B cell (primary cell): Measurements from ENCODE around the gene RIMBP2. TPM values are rescaled to one million over a fixed set of nuclear protein-coding genes. Genes with fewer than 3 reads are reported as not detected.

ENCODE experiments used
- ATAC-seq: fragments of 200-7000 bp; cut with Tn5 transposase; one replicate; pipeline ENCODE4 v1.10.0; 2021; ENCODE audit warnings: low read depth, mild to moderate bottlenecking, moderate number of reproducible peaks, moderate library complexity
- CTCF ChIA-PET: fragments of 350-600 bp; sonication (Branson Sonifier 250); formaldehyde crosslinking; loops from one replicate; lab custom pipeline; 2021; ENCODE audit warnings: antibody characterized with exemption, inconsistent platforms; lab: Charles Lee
- POLR2A ChIA-PET: fragments of 350-600 bp; sonication (Branson Sonifier 250); formaldehyde crosslinking; loops from one replicate; lab custom pipeline; 2021; ENCODE audit warnings: antibody characterized with exemption; lab: Charles Lee
- DNase-seq: peaks from one replicate; pipeline ENCODE4 v3.0.0; 2013
- H2AFZ ChIP-seq: 2 replicates; pipeline ENCODE4 v1.6.1; 2012; ENCODE audit warnings: mild to moderate bottlenecking, low read depth, low read length; ENCODE audit not compliant: insufficient read depth, poor library complexity, severe bottlenecking
- H3K27ac ChIP-seq, 2 donors: 1 replicate in 1 of 2; 2 replicates in 1 of 2; pipeline ENCODE4 v1.5.1; 2012 to 2013; ENCODE audit warnings: low read length in 2 of 2, mild to moderate bottlenecking in 2 of 2, moderate library complexity in 1 of 2
- H3K27me3 ChIP-seq, 4 experiments: fragments of 200-600 bp in 1 of 4; sonication (generic) in 1 of 4; replicated peaks in 1 of 4; 1 replicate in 2 of 4; 2 replicates in 2 of 4; pipeline versions ENCODE4 v1.6.1 to v1.7.0; 2013 to 2016; ENCODE audit warnings: low read length in 3 of 4, mild to moderate bottlenecking in 2 of 4, mixed read lengths in 1 of 4, moderate library complexity in 1 of 4; ENCODE audit not compliant: insufficient read depth in 4 of 4, control insufficient read depth in 3 of 4; ENCODE audit errors: control extremely low read depth in 1 of 4
- H3K36me3 ChIP-seq, 2 experiments: replicated peaks in 1 of 2; 1 replicate in 1 of 2; 2 replicates in 1 of 2; pipeline versions ENCODE4 v1.6.1 to v1.7.1; 2013; ENCODE audit warnings: low read length in 1 of 2; ENCODE audit not compliant: insufficient read depth in 2 of 2, control insufficient read depth in 1 of 2; ENCODE audit errors: control extremely low read depth in 1 of 2, extremely low read depth in 1 of 2
- H3K4me1 ChIP-seq, 2 donors: fragments of 200-600 bp in 1 of 2; sonication (generic) in 1 of 2; 1 replicate in 1 of 2; 2 replicates in 1 of 2; pipeline versions ENCODE4 v1.5.1 to v1.6.1; 2013 to 2017; ENCODE audit warnings: low read length in 2 of 2; ENCODE audit not compliant: control insufficient read depth in 2 of 2, insufficient read depth in 2 of 2
- H3K4me2 ChIP-seq: replicated peaks from 2 replicates; pipeline ENCODE3; 2012; ENCODE audit warnings: mild to moderate bottlenecking, low read depth, low read length; ENCODE audit not compliant: poor library complexity, severe bottlenecking
- H3K4me3 ChIP-seq, 5 experiments: fragments of 200-600 bp in 1 of 5; sonication (generic) in 1 of 5; 1 replicate in 3 of 5; 2 replicates in 2 of 5; pipeline versions ENCODE4 v1.5.1 to v1.7.0; 2011 to 2016; ENCODE audit warnings: low read length in 4 of 5, mild to moderate bottlenecking in 4 of 5, low read depth in 2 of 5, control low read depth in 1 of 5, moderate library complexity in 1 of 5; ENCODE audit not compliant: insufficient read depth in 1 of 5; ENCODE audit errors: control extremely low read depth in 1 of 5, extremely low read depth in 1 of 5
- H3K79me2 ChIP-seq: fragments of 200-600 bp; sonication (generic); one replicate; pipeline ENCODE4 v1.6.0; 2016; ENCODE audit warnings: low read length; ENCODE audit not compliant: control insufficient read depth, insufficient read depth
- H3K9ac ChIP-seq: fragments of 200-600 bp; sonication (generic); 2 replicates; pipeline ENCODE4 v1.6.1; 2017; ENCODE audit warnings: mild to moderate bottlenecking, low read length, moderate library complexity
- H3K9me3 ChIP-seq, 3 donors: one replicate each; pipeline versions ENCODE4 v1.6.1 to v1.7.1; 2013; ENCODE audit warnings: low read length in 2 of 3; ENCODE audit not compliant: control insufficient read depth in 2 of 3, insufficient read depth in 1 of 3; ENCODE audit errors: control extremely low read depth in 1 of 3
- H4K20me1 ChIP-seq: 2 replicates; pipeline ENCODE4 v1.6.0; 2012; ENCODE audit warnings: mild to moderate bottlenecking, low read length; ENCODE audit not compliant: insufficient read depth, control insufficient read depth, poor library complexity, severe bottlenecking
- H3K27ac Mint-ChIP-seq: one replicate; pipeline ENCODE4 v1.8.0; 2021; ENCODE audit warnings: mixed read lengths
- H3K27me3 Mint-ChIP-seq: one replicate; pipeline ENCODE4 v1.8.0; 2021; ENCODE audit warnings: mixed read lengths
- H3K4me1 Mint-ChIP-seq: one replicate; pipeline ENCODE4 v1.8.0; 2021; ENCODE audit warnings: mixed read lengths
- H3K4me3 Mint-ChIP-seq: one replicate; pipeline ENCODE4 v1.8.0; 2021; ENCODE audit warnings: mixed read lengths
- H3K9me3 Mint-ChIP-seq: one replicate; pipeline ENCODE4 v1.8.0; 2022; ENCODE audit warnings: mixed read lengths; ENCODE audit not compliant: insufficient read depth
- CTCF ChIP-seq: fragments of 200-600 bp; IDR thresholded peaks from one replicate; pipeline ENCODE4 v1.8.0; 2022; ENCODE audit warnings: antibody characterized with exemption, mild to moderate bottlenecking
- EZH2 ChIP-seq: IDR thresholded peaks from 2 replicates; pipeline ENCODE4 v1.6.1; 2012; ENCODE audit warnings: borderline replicate concordance, low read depth, mild to moderate bottlenecking, moderate library complexity, low read length; ENCODE audit not compliant: insufficient read depth, poor library complexity, severe bottlenecking
- WGBS: methylation state at CpG from one replicate; pipeline ENCODE4 v1.1.5; 2013; ENCODE audit warnings: missing lambda C conversion rate; ENCODE audit not compliant: insufficient coverage; 5-methylcytosine and 5-hydroxymethylcytosine counted together
- intact Hi-C: fragments of 100-400 bp; cut with micrococcal nuclease; formaldehyde crosslinking; loops from one replicate; pipeline ENCODE4 v1.10.0; 2022
- polyA plus RNA-seq: library from polyadenylated mRNA; depleted of rRNA; stranded (reverse); fragments of >200 nt; gene quantifications from 2 replicates; pipeline ENCODE4 v1.2.3, GENCODE V29; 2012
- total RNA-seq, 2 donors: library from RNA; stranded (reverse); fragments of 120-200 nt in 1 of 2; gene quantifications; 1 replicate in 1 of 2; 2 replicates in 1 of 2; pipeline versions ENCODE4 v1.2.3 to v1.2.4, GENCODE V29; 2013 to 2022

RIMBP2 gene
- total and polyA plus RNA-seq, 2 donors (not counting 1 experiment from before 2014, with no cell fraction given) = not detected

DNA sequence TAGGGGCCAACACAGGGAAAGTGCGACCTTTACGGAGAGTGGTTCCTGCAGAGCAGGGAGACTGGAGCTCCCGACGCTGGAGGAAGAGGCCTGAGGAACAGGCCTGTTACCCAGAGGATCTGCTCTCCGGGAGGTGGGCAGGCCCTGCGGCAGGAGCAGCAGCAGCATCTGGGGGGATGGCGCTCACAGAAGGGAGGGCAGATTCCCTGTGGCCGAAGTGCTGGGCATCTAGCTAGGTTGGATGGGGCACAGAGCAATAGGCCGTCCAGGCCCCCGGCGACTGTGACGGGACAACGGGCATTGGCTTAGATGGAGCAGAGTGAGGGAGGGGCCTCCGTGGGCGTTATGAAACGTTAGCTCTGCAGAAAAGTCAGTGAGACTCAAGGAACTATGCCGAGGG, 242.8 kb downstream of the RIMBP2 start:
- no peaks in the 10 kb centered on the region for H3K4me1 Mint-ChIP-seq
- no peaks in the 10 kb centered on the region for H3K27me3 Mint-ChIP-seq
- no peak overlapping the region for H3K27ac ChIP-seq
- no peak for ATAC-seq
- TF ChIP-seq CTCF (no peak), EZH2 (no peak)
- H3K9me3 Mint-ChIP-seq = no peaks in the 10 kb centered on the region
- H3K9ac ChIP-seq = no peak overlapping the region
- H3K79me2 ChIP-seq = no peaks in the 10 kb centered on the region
- H3K4me1 ChIP-seq = no peaks in the 10 kb centered on the region
- no peak for DNase-seq
- H3K4me3 ChIP-seq = no peak overlapping the region
- H3K4me2 ChIP-seq = no peak overlapping the region
- intact Hi-C loops = no loop called here
- no peak overlapping the region for H3K4me3 Mint-ChIP-seq
- ChIA-PET POLR2A (no interaction called here), CTCF (no interaction called here)
- 75% methylated on average over 17 of the region's 17 CpGs for WGBS
- no peak overlapping the region for H3K27ac Mint-ChIP-seq
- H3K27me3 ChIP-seq = no peaks in the 10 kb centered on the region
- no peak overlapping the region for H2AFZ ChIP-seq
- peaks cover 0 to 29% (median 0%) of the 10 kb centered on the region in 3 donors for H3K9me3 ChIP-seq
- H4K20me1 ChIP-seq = no peaks in the 10 kb centered on the region
- H3K36me3 ChIP-seq = no peaks in the 10 kb centered on the region

- H3K36me3 ChIP-seq = no peaks in the 10 kb centered on the region
- ChIA-PET CTCF (no interaction called here), POLR2A (no interaction called here)
- intact Hi-C loops = no loop called here
- H2AFZ ChIP-seq = no peak overlapping the region
- Mint-ChIP-seq H3K4me3 (no peak overlapping the region), H3K27ac (no peak overlapping the region), H3K4me1 (no peaks in the 10 kb centered on the region), H3K9me3 (peaks cover 2% of the 10 kb centered on the region), H3K27me3 (no peaks in the 10 kb centered on the region)
- H3K4me1 ChIP-seq = no peaks in the 10 kb centered on the region
- no peaks in the 10 kb centered on the region for H4K20me1 ChIP-seq
- ATAC-seq = no peak
- H3K9ac ChIP-seq = no peak overlapping the region
- TF ChIP-seq CTCF (no peak), EZH2 (no peak)
- H3K4me3 ChIP-seq = no peak overlapping the region
- no peak for DNase-seq
- no peak overlapping the region for H3K4me2 ChIP-seq
- H3K9me3 ChIP-seq = peaks cover 0 to 41% (median 6%) of the 10 kb centered on the region in 3 donors
- H3K27ac ChIP-seq = no peak overlapping the region
- WGBS = 92% methylated on average over 6 of the region's 6 CpGs
- H3K79me2 ChIP-seq = no peaks in the 10 kb centered on the region
- no peaks in the 10 kb centered on the region for H3K27me3 ChIP-seq
These were observed 245.1 kb downstream of the RIMBP2 start for GRCh38 chr12:130470969-130471368.
